Measurements from ENCODE around the gene SLC36A1. TPM values are rescaled to one million over a fixed set of nuclear protein-coding genes. Genes with fewer than 3 reads are reported as not detected.

SLC36A1 gene
- total RNA-seq, 1 experiment from 2014 or later, result 15.0 TPM

- Mint-ChIP-seq H3K36me3 (ENCODE audit: insufficient read depth in 1 of 3, low read depth in 3 of 3) (peaks cover 4 to 25% (median 22%) of the 10 kb centered on the region in 3 experiments), H3K27me3 (ENCODE audit: low read depth) (no peaks in the 10 kb centered on the region), H3K4me1 (peaks cover 33 to 36% of the 10 kb centered on the region in 2 experiments), H3K4me3 (no peak overlapping the region), H3K27ac (no peak overlapping the region), H3K9me3 (peaks cover 3 to 6% of the 10 kb centered on the region in 2 experiments; a peak in 4 of 5 replicates)
- no CpG with 5 or more reads among the region's 2 CpGs for WGBS (ENCODE audit: extremely low coverage, insufficient read length, low lambda C conversion rate)
- peaks cover 2% of the 10 kb centered on the region; the same call in 1 of the 2 replicates for H3K4me1 ChIP-seq (ENCODE audit: insufficient read depth, low read length)
- H3K14ac ChIP-seq (ENCODE audit: insufficient read depth, low read length), result no peak overlapping the region
- no peaks in the 10 kb centered on the region for H3K79me1 ChIP-seq (ENCODE audit: insufficient read depth, low read depth, low read length, poor library complexity, severe bottlenecking)
- no peak overlapping the region for H2BK120ac ChIP-seq (ENCODE audit: low read depth, low read length, poor library complexity, severe bottlenecking)
- no peak overlapping the region for H4K5ac ChIP-seq (ENCODE audit: insufficient read length, low read depth, low read length)
- no peak overlapping the region for H3K4ac ChIP-seq (ENCODE audit: low read depth, low read length)
- H3K23ac ChIP-seq (ENCODE audit: insufficient read length, low read depth, low read length), result no peak overlapping the region
- H3K56ac ChIP-seq (ENCODE audit: insufficient read length, low read depth, low read length), result no peak overlapping the region
- H3K79me2 ChIP-seq (ENCODE audit: insufficient read depth, low read length), result no peaks in the 10 kb centered on the region
- no peak overlapping the region for H2BK5ac ChIP-seq (ENCODE audit: insufficient read length, low read length)
- H3K23me2 ChIP-seq (ENCODE audit: insufficient read length, low read depth, low read length, poor library complexity, severe bottlenecking), result no peaks in the 10 kb centered on the region
- no peak overlapping the region for H3K9ac ChIP-seq (ENCODE audit: extremely low read depth, insufficient read length, low read length)
- H4K8ac ChIP-seq (replicated peaks; ENCODE audit: insufficient read length, low read depth, low read length), result no peak overlapping the region
- H2BK12ac ChIP-seq (ENCODE audit: insufficient read length, low read depth, low read length), result no peak overlapping the region
- no peak overlapping the region for H4K91ac ChIP-seq (ENCODE audit: insufficient read length, low read depth, low read length)
- no peak overlapping the region for H3T11ph ChIP-seq (ENCODE audit: low read length)
- no peak overlapping the region for H2AK5ac ChIP-seq (ENCODE audit: insufficient read length, low read length)
- H2BK20ac ChIP-seq (ENCODE audit: low read depth, low read length, poor library complexity, severe bottlenecking), result no peak overlapping the region
- no peaks in the 10 kb centered on the region for H4K20me1 ChIP-seq (ENCODE audit: control insufficient read depth, insufficient read depth, insufficient read length)
- no peak overlapping the region for H2BK15ac ChIP-seq (ENCODE audit: low read depth, low read length)
- no peaks in the 10 kb centered on the region for H3K9me3 ChIP-seq (ENCODE audit: control insufficient read depth, low read depth, low read length)
- TF ChIP-seq, protein P1, sequence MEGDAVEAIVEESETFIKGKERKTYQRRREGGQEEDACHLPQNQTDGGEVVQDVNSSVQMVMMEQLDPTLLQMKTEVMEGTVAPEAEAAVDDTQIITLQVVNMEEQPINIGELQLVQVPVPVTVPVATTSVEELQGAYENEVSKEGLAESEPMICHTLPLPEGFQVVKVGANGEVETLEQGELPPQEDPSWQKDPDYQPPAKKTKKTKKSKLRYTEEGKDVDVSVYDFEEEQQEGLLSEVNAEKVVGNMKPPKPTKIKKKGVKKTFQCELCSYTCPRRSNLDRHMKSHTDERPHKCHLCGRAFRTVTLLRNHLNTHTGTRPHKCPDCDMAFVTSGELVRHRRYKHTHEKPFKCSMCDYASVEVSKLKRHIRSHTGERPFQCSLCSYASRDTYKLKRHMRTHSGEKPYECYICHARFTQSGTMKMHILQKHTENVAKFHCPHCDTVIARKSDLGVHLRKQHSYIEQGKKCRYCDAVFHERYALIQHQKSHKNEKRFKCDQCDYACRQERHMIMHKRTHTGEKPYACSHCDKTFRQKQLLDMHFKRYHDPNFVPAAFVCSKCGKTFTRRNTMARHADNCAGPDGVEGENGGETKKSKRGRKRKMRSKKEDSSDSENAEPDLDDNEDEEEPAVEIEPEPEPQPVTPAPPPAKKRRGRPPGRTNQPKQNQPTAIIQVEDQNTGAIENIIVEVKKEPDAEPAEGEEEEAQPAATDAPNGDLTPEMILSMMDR (conservative IDR thresholded peaks at IDR 0.05), result no peak
- no peak for DNase-seq
- no peak overlapping the region for H3K18ac ChIP-seq (ENCODE audit: insufficient read length, low read depth, low read length)
- H3K27ac ChIP-seq (ENCODE audit: insufficient read length, low read depth, low read length), result no peak overlapping the region
- H3K27me3 ChIP-seq (ENCODE audit: insufficient read depth, low read length), result no peaks in the 10 kb centered on the region
- H2AFZ ChIP-seq (ENCODE audit: low read length), result no peak overlapping the region
- H3K4me2 ChIP-seq (ENCODE audit: insufficient read depth, insufficient read length, low read length), result no peak overlapping the region
Measured at GRCh38 chr5:151493665-151494064, 46.3 kb downstream of the SLC36A1 start.

Data from H9 (cell line).